GM13976 (cell line): ENCODE results near the gene LCK.

Experiments used
- DNase-seq: peaks from one replicate; pipeline ENCODE4 v3.0.0; 2012; ENCODE audit warnings: low spot score
- CTCF ChIP-seq: IDR thresholded peaks from 2 replicates; pipeline ENCODE4 v1.5.1; 2012; ENCODE audit warnings: borderline replicate concordance, mild to moderate bottlenecking; ENCODE audit not compliant: insufficient read depth; ENCODE audit errors: extremely low read depth, missing control alignments, control extremely low read depth
- in situ Hi-C: fragments of 300-500 bp; cut with MboI; formaldehyde crosslinking; loops from one replicate; pipeline ENCODE4 v1.12.0; 2022; ENCODE audit warnings: low sequenced_read_pairs, mixed read lengths, inconsistent platforms; ENCODE audit not compliant: unreplicated experiment

LCK gene

GRCh38 chr1:32318127-32318869, 67.2 kb downstream of the LCK start:
- in situ Hi-C loops: no loop called here
- TF ChIP-seq CTCF: no peak
- DNase-seq: no peak

GRCh38 chr1:32321712-32322291, 70.7 kb downstream of the LCK start:
- no peak for DNase-seq
- in situ Hi-C loops: no loop called here
- TF ChIP-seq CTCF: no peak

GRCh38 chr1:32327204-32327603, 76.1 kb downstream of the LCK start:
- no peak for DNase-seq
- TF ChIP-seq CTCF: no peak
- in situ Hi-C loops: no loop called here

GRCh38 chr1:32329931-32330466, 78.9 kb downstream of the LCK start:
- no peak for DNase-seq
- in situ Hi-C loops: no loop called here
- TF ChIP-seq CTCF: no peak

- in situ Hi-C loops: no loop called here
- no peak for DNase-seq
- no peak for TF ChIP-seq CTCF
These were observed 79.6 kb downstream of the LCK start for GRCh38 chr1:32330558-32331151.

- no peak for DNase-seq
- in situ Hi-C loops: no loop called here
- no peak for TF ChIP-seq CTCF
These were observed 80.5 kb downstream of the LCK start for GRCh38 chr1:32331549-32331948.
